ENCODE data around the gene TENT4A. TPM values are rescaled to one million over a fixed set of nuclear protein-coding genes. Genes with fewer than 3 reads are reported as not detected.
A peak's percentile ranks its signal among the peaks of the same experiment; 100 is the strongest.

Gene TENT4A
- total RNA-seq, 2 donors from 2014 or later, result 54.7 to 59.4 TPM

- peak overlapping the region; percentile 93 for H3K4me3 Mint-ChIP-seq
- DNase-seq (no peak), ATAC-seq (peak; percentile 12)
- H3K36me3 Mint-ChIP-seq (ENCODE audit: low read depth), result no peaks in the 10 kb centered on the region
- H3K4me1 Mint-ChIP-seq, result peaks cover 56% of the 10 kb centered on the region
- H3K27ac Mint-ChIP-seq, result peak overlapping the region; percentile 86
- no peaks in the 10 kb centered on the region for H3K27me3 Mint-ChIP-seq
- H3K9me3 ChIP-seq (ENCODE audit: control insufficient read depth, low read length, poor library complexity, severe bottlenecking), result no peaks in the 10 kb centered on the region
These were observed 2.8 kb downstream of the TENT4A start for GRCh38 chr5:6715758-6716628.

GRCh38 chr5:6716629-6717149 lies 3.5 kb downstream of the TENT4A start:
- H3K4me1 Mint-ChIP-seq, result peaks cover 59% of the 10 kb centered on the region
- H3K4me3 Mint-ChIP-seq, result peak overlapping the region; percentile 93
- no peaks in the 10 kb centered on the region for H3K9me3 ChIP-seq (ENCODE audit: control insufficient read depth, low read length, poor library complexity, severe bottlenecking)
- ATAC-seq, result no peak
- H3K36me3 Mint-ChIP-seq (ENCODE audit: low read depth), result no peaks in the 10 kb centered on the region
- H3K27me3 Mint-ChIP-seq, result no peaks in the 10 kb centered on the region
- no peak for DNase-seq
- peak overlapping the region; percentile 86 for H3K27ac Mint-ChIP-seq

- Mint-ChIP-seq H3K4me3 (peak overlapping the region; percentile 93), H3K4me1 (peaks cover 59% of the 10 kb centered on the region), H3K27ac (peak overlapping the region; percentile 86)
These were observed 4.0 kb downstream of the TENT4A start for GRCh38 chr5:6717247-6717646.

GRCh38 chr5:6717687-6718086 lies 4.5 kb downstream of the TENT4A start:
- no peak for DNase-seq
- H3K27me3 Mint-ChIP-seq, result no peaks in the 10 kb centered on the region
- peak overlapping the region; percentile 33 for H3K4me3 Mint-ChIP-seq
- H3K27ac Mint-ChIP-seq, result peak overlapping the region; percentile 86
- peaks cover 62% of the 10 kb centered on the region for H3K4me1 Mint-ChIP-seq
- H3K9me3 ChIP-seq (ENCODE audit: control insufficient read depth, low read length, poor library complexity, severe bottlenecking), result no peaks in the 10 kb centered on the region
- no peak for ATAC-seq
- no peaks in the 10 kb centered on the region for H3K36me3 Mint-ChIP-seq (ENCODE audit: low read depth)

More at GRCh38 chr5:6717247-6717646, 4.0 kb downstream of the TENT4A start:
- no peaks in the 10 kb centered on the region for H3K9me3 ChIP-seq (ENCODE audit: control insufficient read depth, low read length, poor library complexity, severe bottlenecking)
- DNase-seq (no peak), ATAC-seq (no peak)
- Mint-ChIP-seq H3K36me3 (ENCODE audit: low read depth) (no peaks in the 10 kb centered on the region), H3K27me3 (no peaks in the 10 kb centered on the region)

GRCh38 chr5:6718161-6718681 lies 5.0 kb downstream of the TENT4A start:
- H3K4me1 Mint-ChIP-seq, result peaks cover 62% of the 10 kb centered on the region
- DNase-seq (no peak), ATAC-seq (no peak)
- H3K27ac Mint-ChIP-seq, result peak overlapping the region; percentile 86
- no peaks in the 10 kb centered on the region for H3K9me3 ChIP-seq (ENCODE audit: control insufficient read depth, low read length, poor library complexity, severe bottlenecking)
- peak overlapping the region; percentile 49 for H3K4me3 Mint-ChIP-seq
- H3K27me3 Mint-ChIP-seq, result no peaks in the 10 kb centered on the region
- H3K36me3 Mint-ChIP-seq (ENCODE audit: low read depth), result no peaks in the 10 kb centered on the region

GRCh38 chr5:6718718-6719117 lies 5.5 kb downstream of the TENT4A start:
- H3K9me3 ChIP-seq (ENCODE audit: control insufficient read depth, low read length, poor library complexity, severe bottlenecking), result no peaks in the 10 kb centered on the region
- Mint-ChIP-seq H3K4me3 (peak overlapping the region; percentile 49), H3K27ac (no peak overlapping the region), H3K27me3 (no peaks in the 10 kb centered on the region), H3K36me3 (ENCODE audit: low read depth) (no peaks in the 10 kb centered on the region), H3K4me1 (peaks cover 64% of the 10 kb centered on the region)
- DNase-seq (no peak), ATAC-seq (no peak)

- H3K4me3 Mint-ChIP-seq, result peak overlapping the region; percentile 28
These were observed 6.2 kb downstream of the TENT4A start for GRCh38 chr5:6719417-6719816.

GRCh38 chr5:6719896-6720560 lies 6.8 kb downstream of the TENT4A start:
- no peaks in the 10 kb centered on the region for H3K9me3 ChIP-seq (ENCODE audit: control insufficient read depth, low read length, poor library complexity, severe bottlenecking)
- ATAC-seq (no peak), DNase-seq (no peak)
- Mint-ChIP-seq H3K4me3 (peak overlapping the region; percentile 28), H3K36me3 (ENCODE audit: low read depth) (no peaks in the 10 kb centered on the region), H3K27ac (no peak overlapping the region), H3K27me3 (no peaks in the 10 kb centered on the region), H3K4me1 (peaks cover 74% of the 10 kb centered on the region)

More at GRCh38 chr5:6719417-6719816, 6.2 kb downstream of the TENT4A start:
- ATAC-seq (no peak), DNase-seq (no peak)
- Mint-ChIP-seq H3K27ac (no peak overlapping the region), H3K4me1 (peaks cover 70% of the 10 kb centered on the region), H3K36me3 (ENCODE audit: low read depth) (no peaks in the 10 kb centered on the region), H3K27me3 (no peaks in the 10 kb centered on the region)
- H3K9me3 ChIP-seq (ENCODE audit: control insufficient read depth, low read length, poor library complexity, severe bottlenecking), result no peaks in the 10 kb centered on the region

- DNase-seq (no peak), ATAC-seq (no peak)
- H3K27me3 Mint-ChIP-seq, result no peaks in the 10 kb centered on the region
- peaks cover 73% of the 10 kb centered on the region for H3K4me1 Mint-ChIP-seq
- no peaks in the 10 kb centered on the region for H3K36me3 Mint-ChIP-seq (ENCODE audit: low read depth)
- no peak overlapping the region for H3K27ac Mint-ChIP-seq
- H3K4me3 Mint-ChIP-seq, result no peak overlapping the region
- H3K9me3 ChIP-seq (ENCODE audit: control insufficient read depth, low read length, poor library complexity, severe bottlenecking), result no peaks in the 10 kb centered on the region
These were observed 7.3 kb downstream of the TENT4A start for GRCh38 chr5:6720561-6720921.

- no peaks in the 10 kb centered on the region for H3K36me3 Mint-ChIP-seq (ENCODE audit: low read depth)
- peak; percentile 22 for ATAC-seq
These were observed 8.2 kb downstream of the TENT4A start for GRCh38 chr5:6721442-6721841.

GRCh38 chr5:6722015-6722414 lies 8.8 kb downstream of the TENT4A start:
- no peaks in the 10 kb centered on the region for H3K36me3 Mint-ChIP-seq (ENCODE audit: low read depth)
- DNase-seq (no peak), ATAC-seq (peak; percentile 29)
- H3K9me3 ChIP-seq (ENCODE audit: control insufficient read depth, low read length, poor library complexity, severe bottlenecking), result no peaks in the 10 kb centered on the region
- H3K4me1 Mint-ChIP-seq, result peaks cover 72% of the 10 kb centered on the region
- H3K4me3 Mint-ChIP-seq, result peak overlapping the region; percentile 76
- H3K27ac Mint-ChIP-seq, result peak overlapping the region; percentile 61
- no peaks in the 10 kb centered on the region for H3K27me3 Mint-ChIP-seq

More at GRCh38 chr5:6721442-6721841, 8.2 kb downstream of the TENT4A start:
- DNase-seq, result no peak
- H3K4me1 Mint-ChIP-seq, result peaks cover 71% of the 10 kb centered on the region
- H3K27me3 Mint-ChIP-seq, result no peaks in the 10 kb centered on the region
- H3K27ac Mint-ChIP-seq, result peak overlapping the region; percentile 61
- peak overlapping the region; percentile 76 for H3K4me3 Mint-ChIP-seq
- no peaks in the 10 kb centered on the region for H3K9me3 ChIP-seq (ENCODE audit: control insufficient read depth, low read length, poor library complexity, severe bottlenecking)

- no peak for DNase-seq
- Mint-ChIP-seq H3K27ac (peak overlapping the region; percentile 67), H3K36me3 (ENCODE audit: low read depth) (no peaks in the 10 kb centered on the region), H3K27me3 (no peaks in the 10 kb centered on the region), H3K4me3 (peak overlapping the region; percentile 5), H3K4me1 (peaks cover 73% of the 10 kb centered on the region)
- ATAC-seq, result no peak
- no peaks in the 10 kb centered on the region for H3K9me3 ChIP-seq (ENCODE audit: control insufficient read depth, low read length, poor library complexity, severe bottlenecking)
These were observed 10.0 kb downstream of the TENT4A start for GRCh38 chr5:6723122-6723815.
